ENCODE measurements around the gene DPY19L2. TPM values are rescaled to one million over a fixed set of nuclear protein-coding genes. Genes with fewer than 3 reads are reported as not detected.

The DPY19L2 gene
- 0.30 and 5.1 TPM in 2 replicates for total RNA-seq

GRCh38 chr12:63668028-63668799 is at the start of gene DPY19L2:
Gene DPY19L2, minus strand, starts transcription at chr12:63668493. Its CDS starts 100 bp downstream, at chr12:63668393.

Other genes with a start within 250 kb of the DPY19L2 start
- 16.0 and 19.3 TPM in 2 replicates for gene RXYLT1, start 111.4 kb upstream of the DPY19L2 start, total RNA-seq
- gene SRGAP1, start 176.2 kb upstream of the DPY19L2 start, total RNA-seq = 6.2 and 28.0 TPM in 2 replicates

Data from smooth muscle cell of the umbilical artery (primary cell).